HepG2 (cell line): ENCODE measurements around the gene BICDL2. TPM values are rescaled to one million over a fixed set of nuclear protein-coding genes. Genes with fewer than 3 reads are reported as not detected.

Source experiments
- CENPT ChIP-seq: sonication (generic); formaldehyde crosslinking; IDR thresholded peaks from 2 replicates; pipeline ENCODE4 v1.8.0; 2022; ENCODE audit warnings: low read depth, mild to moderate bottlenecking, moderate library complexity, missing genetic modification reagents
- GPN1 ChIP-seq: sonication (generic); formaldehyde crosslinking; IDR thresholded peaks from 2 replicates; pipeline ENCODE4 v1.5.1; 2020; ENCODE audit warnings: missing genetic modification reagents, borderline replicate concordance
- GTF3A ChIP-seq: sonication (generic); formaldehyde crosslinking; conservative IDR thresholded peaks from 2 replicates; pipeline ENCODE4 v1.4.0; 2020; ENCODE audit warnings: mild to moderate bottlenecking, missing genetic modification reagents
- KLF9 ChIP-seq: IDR thresholded peaks from 2 replicates; pipeline ENCODE4 v1.6.1; 2016; ENCODE audit warnings: low read depth
- MED13 ChIP-seq: sonication (generic); formaldehyde crosslinking; IDR thresholded peaks from 2 replicates; pipeline ENCODE4 v1.5.0; 2020; ENCODE audit warnings: missing genetic modification reagents
- MTF2 ChIP-seq: sonication (generic); formaldehyde crosslinking; IDR thresholded peaks from 2 replicates; pipeline ENCODE4 v1.5.0; 2020; ENCODE audit warnings: missing genetic modification reagents, borderline replicate concordance
- PAWR ChIP-seq: sonication (generic); formaldehyde crosslinking; IDR thresholded peaks from 2 replicates; pipeline ENCODE4 v1.4.0; 2020; ENCODE audit warnings: missing genetic modification reagents, mild to moderate bottlenecking, borderline replicate concordance
- SP1 ChIP-seq, 2 experiments: fragments of 450-650 bp in 1 of 2; sonication (generic) in 1 of 2; formaldehyde crosslinking in 1 of 2; IDR thresholded peaks; 2 replicates each; pipeline versions ENCODE4 v1.4.0 to v1.6.1; 2016 to 2020; ENCODE audit warnings: missing genetic modification reagents in 1 of 2
- XBP1 ChIP-seq: sonication (generic); formaldehyde crosslinking; IDR thresholded peaks from 2 replicates; pipeline ENCODE4 v1.5.0; 2020; ENCODE audit warnings: missing genetic modification reagents
- ZBTB38 ChIP-seq: sonication (generic); formaldehyde crosslinking; IDR thresholded peaks from 2 replicates; pipeline ENCODE4 v1.5.1; 2020; ENCODE audit warnings: mild to moderate bottlenecking, missing genetic modification reagents
- ZBTB7B ChIP-seq: sonication (generic); formaldehyde crosslinking; IDR thresholded peaks from 2 replicates; pipeline ENCODE4 v1.4.0; 2020; ENCODE audit warnings: missing genetic modification reagents
- ZNF225 ChIP-seq: sonication (generic); formaldehyde crosslinking; IDR thresholded peaks from 2 replicates; pipeline ENCODE4 v1.4.0; 2020; ENCODE audit warnings: mild to moderate bottlenecking, missing genetic modification reagents
- ZNF34 ChIP-seq: sonication (generic); formaldehyde crosslinking; IDR thresholded peaks from 2 replicates; pipeline ENCODE4 v1.4.0; 2020; ENCODE audit warnings: mild to moderate bottlenecking, missing genetic modification reagents, borderline replicate concordance
- ZNF484 ChIP-seq: sonication (generic); formaldehyde crosslinking; IDR thresholded peaks from 2 replicates; pipeline ENCODE4 v1.5.1; 2020; ENCODE audit warnings: mild to moderate bottlenecking, low read depth, missing genetic modification reagents, borderline replicate concordance
- ZNF552 ChIP-seq: sonication (generic); formaldehyde crosslinking; IDR thresholded peaks from 2 replicates; pipeline ENCODE4 v1.9.0; 2022; ENCODE audit warnings: missing genetic modification reagents, mild to moderate bottlenecking, borderline replicate concordance
- ZNF83 ChIP-seq: sonication (generic); formaldehyde crosslinking; IDR thresholded peaks from 2 replicates; pipeline ENCODE4 v1.4.0; 2020; ENCODE audit warnings: missing genetic modification reagents, mild to moderate bottlenecking, borderline replicate concordance
- ZSCAN22 ChIP-seq: sonication (generic); formaldehyde crosslinking; IDR thresholded peaks from 2 replicates; pipeline ENCODE4 v1.4.0; 2020; ENCODE audit warnings: mild to moderate bottlenecking, missing genetic modification reagents
- polyA plus RNA-seq, 8 experiments: library from polyadenylated mRNA; depleted of rRNA in 3 of 8; stranded (reverse) in 7 of 8; unstranded in 1 of 8; fragments of >200 nt; fragmentation: Illumina TruSeq in 4 of 8; extraction: Trizol in 4 of 8; gene quantifications; 2 replicates each; pipeline versions ENCODE4 v1.2.1 to v1.2.3, GENCODE V29; 2011 to 2016; ENCODE audit warnings: low read depth in 4 of 8, missing spikeins in 1 of 8, mixed read lengths in 1 of 8; ENCODE audit not compliant: insufficient read depth in 1 of 8
- total RNA-seq, 5 experiments: library from RNA; depleted of rRNA; stranded (reverse); fragments of >200 nt; fragmentation: Illumina TruSeq; extraction: Trizol; gene quantifications; 2 replicates each; pipeline ENCODE4 v1.2.3, GENCODE V29; 2016; ENCODE audit warnings: low read depth in 1 of 5
- TF ChIP-seq, protein P1 (sequence below): sonication (generic); formaldehyde crosslinking; IDR thresholded peaks from 2 replicates; pipeline ENCODE4 v1.4.0; 2020; ENCODE audit warnings: missing genetic modification reagents
- TF ChIP-seq, protein P2 (sequence below): sonication (generic); formaldehyde crosslinking; IDR thresholded peaks from 2 replicates; pipeline ENCODE4 v1.8.1; 2022; ENCODE audit warnings: low read depth, mild to moderate bottlenecking, missing genetic modification reagents
- TF ChIP-seq, protein P3 (sequence below): sonication (generic); formaldehyde crosslinking; IDR thresholded peaks from 2 replicates; pipeline ENCODE4 v1.4.0; 2020; ENCODE audit warnings: missing genetic modification reagents
- TF ChIP-seq, protein P4 (sequence below): sonication (generic); formaldehyde crosslinking; IDR thresholded peaks from 2 replicates; pipeline ENCODE4 v1.5.1; 2020; ENCODE audit warnings: missing genetic modification reagents, mild to moderate bottlenecking, borderline replicate concordance
- TF ChIP-seq, protein P5 (sequence below): sonication (generic); formaldehyde crosslinking; IDR thresholded peaks from 2 replicates; pipeline ENCODE4 v1.4.0; 2020; ENCODE audit warnings: missing genetic modification reagents, borderline replicate concordance

BICDL2 gene
- total and polyA plus RNA-seq, 2 of the 13 experiments (the other 11 are each of a cell fraction or from before 2014, with no cell fraction given) = 0.12 TPM; not detected in 1

DNA sequence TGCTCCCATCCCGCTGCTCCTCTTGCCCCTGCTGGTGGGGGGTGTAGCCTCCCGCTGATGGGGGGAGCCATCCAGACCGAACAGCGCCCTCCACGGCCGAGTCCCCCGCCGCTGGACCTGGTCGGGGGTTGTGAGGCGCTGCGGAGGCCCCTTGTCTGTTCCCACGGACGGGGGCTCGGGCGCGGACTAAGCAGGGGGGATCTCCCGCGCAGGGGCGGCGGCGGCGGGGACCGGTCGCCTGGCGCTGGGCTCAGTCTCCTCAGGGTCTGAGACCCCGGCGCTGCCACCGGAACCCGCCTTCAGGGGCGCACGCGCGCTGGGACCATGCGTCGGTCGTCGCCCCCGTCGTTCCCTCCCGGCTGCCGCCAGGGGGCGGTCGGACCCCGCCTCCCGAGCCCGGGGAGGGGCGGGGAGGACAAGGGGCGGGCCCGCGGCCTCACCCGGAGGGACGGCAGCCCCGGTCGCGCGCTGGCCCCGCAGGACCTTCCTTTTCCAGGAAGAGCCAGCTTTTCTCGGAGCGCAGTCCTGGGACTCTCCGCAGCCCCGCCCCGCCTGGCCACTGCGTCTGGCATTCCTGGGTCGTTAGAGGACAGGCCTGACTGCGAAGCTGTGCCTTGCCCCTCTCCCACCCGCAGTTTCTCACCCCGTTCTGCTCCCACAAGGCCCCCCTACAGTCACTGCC is 22.4 kb upstream of the BICDL2 start (continued):
- TF ChIP-seq ZBTB7B (CRISPR knock-in tag) (no peak), ZSCAN22 (no peak), GTF3A (CRISPR knock-in tag) (no peak), ZNF225 (CRISPR knock-in tag) (0 out of 2 replicates have a peak, but pooled peaks have one; percentile 19), ZNF552 (no peak), ZNF83 (0 out of 2 replicates have a peak, but pooled peaks have one; percentile 6), XBP1 (CRISPR knock-in tag) (no peak), ZBTB38 (peak; percentile 65; the same call in 1 of the 2 replicates), CENPT (CRISPR knock-in tag) (0 out of 2 replicates have a peak, but pooled peaks have one; percentile 66), MTF2 (peak; percentile 59; the same call in 1 of the 2 replicates), PAWR (CRISPR knock-in tag) (no peak), ZNF484 (no peak), MED13 (CRISPR knock-in tag) (no peak), SP1 (IDR thresholded peaks at IDR 0.05) (no peak), SP1 (CRISPR knock-in tag; IDR thresholded peaks at IDR 0.05) (peak; percentile 79), ZNF34 (0 out of 2 replicates have a peak, but pooled peaks have one; percentile 51), KLF9 (no peak), GPN1 (CRISPR knock-in tag) (no peak)
- TF ChIP-seq, protein P1, sequence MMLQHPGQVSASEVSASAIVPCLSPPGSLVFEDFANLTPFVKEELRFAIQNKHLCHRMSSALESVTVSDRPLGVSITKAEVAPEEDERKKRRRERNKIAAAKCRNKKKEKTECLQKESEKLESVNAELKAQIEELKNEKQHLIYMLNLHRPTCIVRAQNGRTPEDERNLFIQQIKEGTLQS (CRISPR knock-in tag) = no peak
- TF ChIP-seq, protein P2, sequence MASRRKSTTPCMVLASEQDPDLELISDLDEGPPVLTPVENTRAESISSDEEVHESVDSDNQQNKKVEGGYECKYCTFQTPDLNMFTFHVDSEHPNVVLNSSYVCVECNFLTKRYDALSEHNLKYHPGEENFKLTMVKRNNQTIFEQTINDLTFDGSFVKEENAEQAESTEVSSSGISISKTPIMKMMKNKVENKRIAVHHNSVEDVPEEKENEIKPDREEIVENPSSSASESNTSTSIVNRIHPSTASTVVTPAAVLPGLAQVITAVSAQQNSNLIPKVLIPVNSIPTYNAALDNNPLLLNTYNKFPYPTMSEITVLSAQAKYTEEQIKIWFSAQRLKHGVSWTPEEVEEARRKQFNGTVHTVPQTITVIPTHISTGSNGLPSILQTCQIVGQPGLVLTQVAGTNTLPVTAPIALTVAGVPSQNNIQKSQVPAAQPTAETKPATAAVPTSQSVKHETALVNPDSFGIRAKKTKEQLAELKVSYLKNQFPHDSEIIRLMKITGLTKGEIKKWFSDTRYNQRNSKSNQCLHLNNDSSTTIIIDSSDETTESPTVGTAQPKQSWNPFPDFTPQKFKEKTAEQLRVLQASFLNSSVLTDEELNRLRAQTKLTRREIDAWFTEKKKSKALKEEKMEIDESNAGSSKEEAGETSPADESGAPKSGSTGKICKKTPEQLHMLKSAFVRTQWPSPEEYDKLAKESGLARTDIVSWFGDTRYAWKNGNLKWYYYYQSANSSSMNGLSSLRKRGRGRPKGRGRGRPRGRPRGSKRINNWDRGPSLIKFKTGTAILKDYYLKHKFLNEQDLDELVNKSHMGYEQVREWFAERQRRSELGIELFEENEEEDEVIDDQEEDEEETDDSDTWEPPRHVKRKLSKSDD = peak; percentile 88
- TF ChIP-seq, protein P3, sequence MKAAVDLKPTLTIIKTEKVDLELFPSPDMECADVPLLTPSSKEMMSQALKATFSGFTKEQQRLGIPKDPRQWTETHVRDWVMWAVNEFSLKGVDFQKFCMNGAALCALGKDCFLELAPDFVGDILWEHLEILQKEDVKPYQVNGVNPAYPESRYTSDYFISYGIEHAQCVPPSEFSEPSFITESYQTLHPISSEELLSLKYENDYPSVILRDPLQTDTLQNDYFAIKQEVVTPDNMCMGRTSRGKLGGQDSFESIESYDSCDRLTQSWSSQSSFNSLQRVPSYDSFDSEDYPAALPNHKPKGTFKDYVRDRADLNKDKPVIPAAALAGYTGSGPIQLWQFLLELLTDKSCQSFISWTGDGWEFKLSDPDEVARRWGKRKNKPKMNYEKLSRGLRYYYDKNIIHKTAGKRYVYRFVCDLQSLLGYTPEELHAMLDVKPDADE (CRISPR knock-in tag) = no peak
- TF ChIP-seq, protein P4, sequence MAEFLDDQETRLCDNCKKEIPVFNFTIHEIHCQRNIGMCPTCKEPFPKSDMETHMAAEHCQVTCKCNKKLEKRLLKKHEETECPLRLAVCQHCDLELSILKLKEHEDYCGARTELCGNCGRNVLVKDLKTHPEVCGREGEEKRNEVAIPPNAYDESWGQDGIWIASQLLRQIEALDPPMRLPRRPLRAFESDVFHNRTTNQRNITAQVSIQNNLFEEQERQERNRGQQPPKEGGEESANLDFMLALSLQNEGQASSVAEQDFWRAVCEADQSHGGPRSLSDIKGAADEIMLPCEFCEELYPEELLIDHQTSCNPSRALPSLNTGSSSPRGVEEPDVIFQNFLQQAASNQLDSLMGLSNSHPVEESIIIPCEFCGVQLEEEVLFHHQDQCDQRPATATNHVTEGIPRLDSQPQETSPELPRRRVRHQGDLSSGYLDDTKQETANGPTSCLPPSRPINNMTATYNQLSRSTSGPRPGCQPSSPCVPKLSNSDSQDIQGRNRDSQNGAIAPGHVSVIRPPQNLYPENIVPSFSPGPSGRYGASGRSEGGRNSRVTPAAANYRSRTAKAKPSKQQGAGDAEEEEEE (CRISPR knock-in tag) = no peak
- TF ChIP-seq, protein P5, sequence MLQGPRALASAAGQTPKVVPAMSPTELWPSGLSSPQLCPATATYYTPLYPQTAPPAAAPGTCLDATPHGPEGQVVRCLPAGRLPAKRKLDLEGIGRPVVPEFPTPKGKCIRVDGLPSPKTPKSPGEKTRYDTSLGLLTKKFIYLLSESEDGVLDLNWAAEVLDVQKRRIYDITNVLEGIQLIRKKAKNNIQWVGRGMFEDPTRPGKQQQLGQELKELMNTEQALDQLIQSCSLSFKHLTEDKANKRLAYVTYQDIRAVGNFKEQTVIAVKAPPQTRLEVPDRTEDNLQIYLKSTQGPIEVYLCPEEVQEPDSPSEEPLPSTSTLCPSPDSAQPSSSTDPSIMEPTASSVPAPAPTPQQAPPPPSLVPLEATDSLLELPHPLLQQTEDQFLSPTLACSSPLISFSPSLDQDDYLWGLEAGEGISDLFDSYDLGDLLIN (CRISPR knock-in tag) = 0 out of 2 replicates have a peak, but pooled peaks have one; percentile 20
